K562 (cell line): Measurements from ENCODE around the gene CELF4. TPM values are rescaled to one million over a fixed set of nuclear protein-coding genes. Genes with fewer than 3 reads are reported as not detected.

Experiments used
- BMI1 ChIP-seq: fragments of 150-350 bp; IDR thresholded peaks from 2 replicates; pipeline ENCODE4 v1.6.1; 2014; ENCODE audit warnings: low read length
- MAFG ChIP-seq: fragments of 450-650 bp; conservative IDR thresholded peaks from 2 replicates; pipeline ENCODE4 v1.6.1; 2016; ENCODE audit warnings: missing genetic modification characterization, missing compliant biosample characterization
- POLR2AphosphoS5 ChIP-seq: IDR thresholded peaks from 2 replicates; pipeline ENCODE4 v1.6.1; 2011; ENCODE audit warnings: mild to moderate bottlenecking, low read depth, low read length, moderate library complexity; ENCODE audit not compliant: control insufficient read depth, insufficient read depth
- POLR3G ChIP-seq: IDR thresholded peaks from 2 replicates; pipeline ENCODE4 v1.6.1; 2011; ENCODE audit not compliant: insufficient read length, insufficient replicate concordance; ENCODE audit errors: extremely low read depth
- ZNF311 ChIP-seq: fragments of 250-450 bp; sonication (Bioruptor Pico); IDR thresholded peaks from 2 replicates; pipeline ENCODE4 v1.4.0; 2020; ENCODE audit warnings: mild to moderate bottlenecking, moderate library complexity
- ZNF316 ChIP-seq: fragments of 450-650 bp; IDR thresholded peaks from 2 replicates; pipeline ENCODE4 v1.6.1; 2016
- ZNF445 ChIP-seq: fragments of 250-450 bp; sonication (Bioruptor Pico); IDR thresholded peaks from 2 replicates; pipeline ENCODE4 v1.4.0; 2020; ENCODE audit warnings: low read depth, mild to moderate bottlenecking, moderate library complexity
- ZNF766 ChIP-seq: fragments of 200-800 bp; sonication (Bioruptor generic); conservative IDR thresholded peaks from 2 replicates; pipeline ENCODE4 v1.6.1; 2016; ENCODE audit warnings: missing genetic modification characterization, missing compliant biosample characterization
- polyA plus RNA-seq, 8 experiments: library from polyadenylated mRNA; depleted of rRNA in 4 of 8; stranded (reverse) in 5 of 8; unstranded in 3 of 8; fragments of >200 nt; fragmentation: Nextera tagmentation in 2 of 8; fragmentation: Illumina TruSeq in 1 of 8; extraction: Ambion mirVana in 2 of 8; extraction: Trizol in 1 of 8; gene quantifications; 2 replicates each; pipeline versions ENCODE4 v1.2.1 to v1.2.3, GENCODE V29; 2011 to 2014; ENCODE audit warnings: inconsistent platforms in 1 of 8, missing spikeins in 1 of 8
- total RNA-seq, 7 experiments: library from RNA; depleted of rRNA in 6 of 7; stranded (reverse); fragments of >200 nt in 6 of 7; fragmentation: Illumina TruSeq in 2 of 7; extraction: Trizol in 2 of 7; gene quantifications; 2 replicates each; pipeline versions ENCODE4 v1.2.1 to v1.2.3, GENCODE V29; 2011 to 2021; ENCODE audit warnings: low replicate concordance in 1 of 7
- TF ChIP-seq, protein P1 (sequence below): fragments of 450-650 bp; IDR thresholded peaks from 2 replicates; pipeline ENCODE4 v1.6.1; 2018; ENCODE audit not compliant: partially characterized antibody
- TF ChIP-seq, protein P2 (sequence below): IDR thresholded peaks from 3 replicates; pipeline ENCODE4 v1.6.1; 2011; ENCODE audit warnings: borderline replicate concordance, mild to moderate bottlenecking, moderate library complexity; ENCODE audit not compliant: insufficient read length; ENCODE audit errors: extremely low read depth

Gene CELF4
- total and polyA plus RNA-seq, 9 of the 15 experiments (the other 6 are each of a cell fraction or from before 2014, with no cell fraction given): 0.04 to 0.24 (median 0.07) TPM; not detected in 3

- TF ChIP-seq, protein P1, sequence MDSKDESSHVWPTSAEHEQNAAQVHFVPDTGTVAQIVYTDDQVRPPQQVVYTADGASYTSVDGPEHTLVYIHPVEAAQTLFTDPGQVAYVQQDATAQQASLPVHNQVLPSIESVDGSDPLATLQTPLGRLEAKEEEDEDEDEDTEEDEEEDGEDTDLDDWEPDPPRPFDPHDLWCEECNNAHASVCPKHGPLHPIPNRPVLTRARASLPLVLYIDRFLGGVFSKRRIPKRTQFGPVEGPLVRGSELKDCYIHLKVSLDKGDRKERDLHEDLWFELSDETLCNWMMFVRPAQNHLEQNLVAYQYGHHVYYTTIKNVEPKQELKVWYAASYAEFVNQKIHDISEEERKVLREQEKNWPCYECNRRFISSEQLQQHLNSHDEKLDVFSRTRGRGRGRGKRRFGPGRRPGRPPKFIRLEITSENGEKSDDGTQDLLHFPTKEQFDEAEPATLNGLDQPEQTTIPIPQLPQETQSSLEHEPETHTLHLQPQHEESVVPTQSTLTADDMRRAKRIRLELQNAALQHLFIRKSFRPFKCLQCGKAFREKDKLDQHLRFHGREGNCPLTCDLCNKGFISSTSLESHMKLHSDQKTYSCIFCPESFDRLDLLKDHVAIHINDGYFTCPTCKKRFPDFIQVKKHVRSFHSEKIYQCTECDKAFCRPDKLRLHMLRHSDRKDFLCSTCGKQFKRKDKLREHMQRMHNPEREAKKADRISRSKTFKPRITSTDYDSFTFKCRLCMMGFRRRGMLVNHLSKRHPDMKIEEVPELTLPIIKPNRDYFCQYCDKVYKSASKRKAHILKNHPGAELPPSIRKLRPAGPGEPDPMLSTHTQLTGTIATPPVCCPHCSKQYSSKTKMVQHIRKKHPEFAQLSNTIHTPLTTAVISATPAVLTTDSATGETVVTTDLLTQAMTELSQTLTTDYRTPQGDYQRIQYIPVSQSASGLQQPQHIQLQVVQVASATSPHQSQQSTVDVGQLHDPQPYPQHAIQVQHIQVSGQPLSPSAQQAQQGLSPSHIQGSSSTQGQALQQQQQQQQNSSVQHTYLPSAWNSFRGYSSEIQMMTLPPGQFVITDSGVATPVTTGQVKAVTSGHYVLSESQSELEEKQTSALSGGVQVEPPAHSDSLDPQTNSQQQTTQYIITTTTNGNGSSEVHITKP: peak; percentile 71
- TF ChIP-seq MAFG (tag) (peak; percentile 34), POLR3G (no peak), ZNF445 (CRISPR knock-in tag) (no peak), POLR2AphosphoS5 (no peak), ZNF316 (peak; percentile 53), ZNF766 (no peak), ZNF311 (CRISPR knock-in tag) (no peak), BMI1 (no peak)
- TF ChIP-seq, protein P2, sequence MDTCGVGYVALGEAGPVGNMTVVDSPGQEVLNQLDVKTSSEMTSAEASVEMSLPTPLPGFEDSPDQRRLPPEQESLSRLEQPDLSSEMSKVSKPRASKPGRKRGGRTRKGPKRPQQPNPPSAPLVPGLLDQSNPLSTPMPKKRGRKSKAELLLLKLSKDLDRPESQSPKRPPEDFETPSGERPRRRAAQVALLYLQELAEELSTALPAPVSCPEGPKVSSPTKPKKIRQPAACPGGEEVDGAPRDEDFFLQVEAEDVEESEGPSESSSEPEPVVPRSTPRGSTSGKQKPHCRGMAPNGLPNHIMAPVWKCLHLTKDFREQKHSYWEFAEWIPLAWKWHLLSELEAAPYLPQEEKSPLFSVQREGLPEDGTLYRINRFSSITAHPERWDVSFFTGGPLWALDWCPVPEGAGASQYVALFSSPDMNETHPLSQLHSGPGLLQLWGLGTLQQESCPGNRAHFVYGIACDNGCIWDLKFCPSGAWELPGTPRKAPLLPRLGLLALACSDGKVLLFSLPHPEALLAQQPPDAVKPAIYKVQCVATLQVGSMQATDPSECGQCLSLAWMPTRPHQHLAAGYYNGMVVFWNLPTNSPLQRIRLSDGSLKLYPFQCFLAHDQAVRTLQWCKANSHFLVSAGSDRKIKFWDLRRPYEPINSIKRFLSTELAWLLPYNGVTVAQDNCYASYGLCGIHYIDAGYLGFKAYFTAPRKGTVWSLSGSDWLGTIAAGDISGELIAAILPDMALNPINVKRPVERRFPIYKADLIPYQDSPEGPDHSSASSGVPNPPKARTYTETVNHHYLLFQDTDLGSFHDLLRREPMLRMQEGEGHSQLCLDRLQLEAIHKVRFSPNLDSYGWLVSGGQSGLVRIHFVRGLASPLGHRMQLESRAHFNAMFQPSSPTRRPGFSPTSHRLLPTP: no peak
Observed at GRCh38 chr18:37318360-37319355, 246.9 kb downstream of the CELF4 start (continued).
